Peyer's patch (tissue), 4 donors: ENCODE measurements around the gene HOXC11. TPM values are rescaled to one million over a fixed set of nuclear protein-coding genes. Genes with fewer than 3 reads are reported as not detected.

ENCODE experiments used
- DNase-seq, 3 donors: peaks; one replicate each; pipeline ENCODE4 v3.0.0-alpha.2; 2017 to 2019
- H3K27ac ChIP-seq, 4 donors: fragments of 200-600 bp; sonication (generic); one replicate each; pipeline ENCODE4 v1.5.1; 2016 to 2019
- H3K27me3 ChIP-seq, 2 donors: fragments of 200-600 bp; sonication (generic); one replicate each; pipeline ENCODE4 v1.5.1; 2019
- H3K36me3 ChIP-seq, 3 donors: fragments of 200-600 bp; sonication (generic); one replicate each; pipeline ENCODE4 v1.5.1; 2016 to 2019
- H3K4me1 ChIP-seq, 4 donors: fragments of 200-600 bp; sonication (generic); one replicate each; pipeline ENCODE4 v1.5.1; 2016 to 2019
- H3K4me3 ChIP-seq, 4 donors: fragments of 200-600 bp; sonication (generic); 1 replicate in 3 of 4; 2 replicates in 1 of 4; pipeline ENCODE4 v1.5.1; 2016 to 2019; ENCODE audit warnings: mild to moderate bottlenecking in 1 of 4
- H3K9me3 ChIP-seq, 4 donors: fragments of 200-600 bp; sonication (generic); one replicate each; pipeline ENCODE4 v1.5.1; 2016 to 2019; ENCODE audit warnings: mild to moderate bottlenecking in 1 of 4
- CTCF ChIP-seq, 6 experiments: fragments of 450-650 bp in 4 of 6; fragments of 200-600 bp in 2 of 6; sonication (generic) in 1 of 6; IDR thresholded peaks; one replicate each; pipeline ENCODE4 v1.5.1; 2017 to 2019; ENCODE audit warnings: antibody characterized with exemption in 6 of 6, mild to moderate bottlenecking in 3 of 6, moderate library complexity in 1 of 6
- POLR2A ChIP-seq, 2 donors: fragments of 450-650 bp; IDR thresholded peaks; one replicate each; pipeline ENCODE4 v1.5.1; 2017; ENCODE audit warnings: antibody characterized with exemption in 2 of 2, mild to moderate bottlenecking in 2 of 2, moderate library complexity in 2 of 2
- total RNA-seq, 4 donors: library from RNA; depleted of rRNA; stranded (reverse); fragments of >200 nt; gene quantifications; one replicate each; pipeline ENCODE4 v1.1.0, GENCODE V29; 2016

The HOXC11 gene
- total RNA-seq, 4 donors from 2014 or later: 0.40 to 0.76 (median 0.70) TPM; not detected in 1

GRCh38 chr12:54017878-54018467 lies 45.0 kb downstream of the HOXC11 start:
- peak overlapping the region; percentile 34 to 56 (median 47) for H3K4me3 ChIP-seq
- H3K9me3 ChIP-seq: no peaks in the 10 kb centered on the region
- peak overlapping the region; percentile 76 to 94 (median 82) for H3K27ac ChIP-seq
- H3K36me3 ChIP-seq: no peaks in the 10 kb centered on the region
- peaks cover 0 to 15% of the 10 kb centered on the region in 2 donors for H3K27me3 ChIP-seq
- peak; percentile 75 to 90 (median 80) for DNase-seq
- TF ChIP-seq CTCF (IDR thresholded peaks at IDR 0.05): no peak
- peak in 1 of 2 donors; percentile 12 for TF ChIP-seq POLR2A (IDR thresholded peaks at IDR 0.05)
- H3K4me1 ChIP-seq: peaks cover 0 to 18% (median 5%) of the 10 kb centered on the region in 4 donors

- no peaks in the 10 kb centered on the region for H3K9me3 ChIP-seq
- H3K36me3 ChIP-seq: no peaks in the 10 kb centered on the region
- peaks cover 0 to 18% (median 5%) of the 10 kb centered on the region in 4 donors for H3K4me1 ChIP-seq
- peaks cover 0 to 15% of the 10 kb centered on the region in 2 donors for H3K27me3 ChIP-seq
- peak in 1 of 3 donors; percentile 51 for DNase-seq
- peak overlapping the region; percentile 34 to 56 (median 47) for H3K4me3 ChIP-seq
- peak overlapping the region; percentile 76 to 94 (median 82) for H3K27ac ChIP-seq
- no peak for TF ChIP-seq CTCF (IDR thresholded peaks at IDR 0.05)
- no peak for TF ChIP-seq POLR2A (IDR thresholded peaks at IDR 0.05)
These were observed 45.6 kb downstream of the HOXC11 start for GRCh38 chr12:54018468-54018984.

GRCh38 chr12:54019091-54019811 lies 46.3 kb downstream of the HOXC11 start:
- H3K4me1 ChIP-seq: peaks cover 0 to 18% (median 5%) of the 10 kb centered on the region in 4 donors
- peak overlapping the region; percentile 7 to 56 (median 33) for H3K4me3 ChIP-seq
- H3K27me3 ChIP-seq: peaks cover 0 to 14% of the 10 kb centered on the region in 2 donors
- TF ChIP-seq CTCF (IDR thresholded peaks at IDR 0.05) (no peak), POLR2A (IDR thresholded peaks at IDR 0.05) (no peak)
- no peaks in the 10 kb centered on the region for H3K36me3 ChIP-seq
- peak in 1 of 3 donors; percentile 46 for DNase-seq
- peak overlapping the region; percentile 76 to 94 (median 82) for H3K27ac ChIP-seq
- H3K9me3 ChIP-seq: no peaks in the 10 kb centered on the region

- Histone ChIP-seq H3K4me1 (peaks cover 0 to 18% (median 5%) of the 10 kb centered on the region in 4 donors), H3K36me3 (no peaks in the 10 kb centered on the region), H3K27me3 (peaks cover 0 to 8% of the 10 kb centered on the region in 2 donors), H3K4me3 (peak overlapping the region in 2 of 4 donors; percentile 45 to 56), H3K9me3 (no peaks in the 10 kb centered on the region), H3K27ac (peak overlapping the region; percentile 76 to 94 (median 82))
- no peak for TF ChIP-seq POLR2A (IDR thresholded peaks at IDR 0.05)
- TF ChIP-seq CTCF (IDR thresholded peaks at IDR 0.05): no peak
- DNase-seq: no peak
These were observed 47.1 kb downstream of the HOXC11 start for GRCh38 chr12:54019924-54020590.

- no peak for DNase-seq
- H3K27ac ChIP-seq: peak overlapping the region; percentile 23 to 94 (median 82)
- no peaks in the 10 kb centered on the region for H3K9me3 ChIP-seq
- peaks cover 0 to 15% (median 3%) of the 10 kb centered on the region in 4 donors for H3K4me1 ChIP-seq
- TF ChIP-seq CTCF (IDR thresholded peaks at IDR 0.05) (no peak), POLR2A (IDR thresholded peaks at IDR 0.05) (no peak)
- peak overlapping the region in 3 of 4 donors; percentile 6 to 56 (median 36) for H3K4me3 ChIP-seq
- H3K27me3 ChIP-seq: peaks cover 0 to 3% of the 10 kb centered on the region in 2 donors
- no peaks in the 10 kb centered on the region for H3K36me3 ChIP-seq
These were observed 47.9 kb downstream of the HOXC11 start for GRCh38 chr12:54020591-54021405.
